CD14-positive monocyte (primary cell): ENCODE measurements around the gene PNPLA7. TPM values are rescaled to one million over a fixed set of nuclear protein-coding genes. Genes with fewer than 3 reads are reported as not detected.

Experiments
- DNase-seq, 3 donors: peaks; one replicate each; pipeline ENCODE4 v3.0.0-alpha.2; 2011 to 2022
- H2AFZ ChIP-seq: 2 replicates; pipeline ENCODE4 v1.6.0; 2012; ENCODE audit warnings: mild to moderate bottlenecking, low read depth, low read length, inconsistent platforms; ENCODE audit not compliant: insufficient read depth, poor library complexity, severe bottlenecking
- H3K27ac ChIP-seq, 2 donors: 1 replicate in 1 of 2; 2 replicates in 1 of 2; pipeline ENCODE4 v1.5.1; 2012 to 2013; ENCODE audit warnings: low read length in 2 of 2, control low read depth in 1 of 2, inconsistent platforms in 1 of 2, low read depth in 1 of 2, mild to moderate bottlenecking in 1 of 2
- H3K27me3 ChIP-seq, 2 donors: one replicate each; pipeline versions ENCODE4 v1.6.0 to v1.6.1; 2011 to 2013; ENCODE audit warnings: low read length in 2 of 2; ENCODE audit not compliant: control insufficient read depth in 2 of 2, insufficient read depth in 2 of 2
- H3K36me3 ChIP-seq, 2 donors: replicated peaks in 1 of 2; 1 replicate in 1 of 2; 2 replicates in 1 of 2; pipeline versions ENCODE4 v1.5.1 to v1.6.1; 2012 to 2013; ENCODE audit warnings: low read length in 2 of 2, control low read depth in 1 of 2, inconsistent platforms in 1 of 2, mild to moderate bottlenecking in 1 of 2; ENCODE audit not compliant: insufficient read depth in 2 of 2, control insufficient read depth in 1 of 2
- H3K4me1 ChIP-seq, 2 donors: 1 replicate in 1 of 2; 2 replicates in 1 of 2; pipeline versions ENCODE4 v1.5.1 to v1.6.1; 2012 to 2013; ENCODE audit warnings: low read length in 2 of 2, control low read depth in 1 of 2, inconsistent platforms in 1 of 2, mild to moderate bottlenecking in 1 of 2, moderate library complexity in 1 of 2; ENCODE audit not compliant: insufficient read depth in 2 of 2, control insufficient read depth in 1 of 2
- H3K4me2 ChIP-seq: replicated peaks from 2 replicates; pipeline ENCODE3; 2012; ENCODE audit warnings: low read length, moderate library complexity, mild to moderate bottlenecking; ENCODE audit not compliant: poor library complexity, severe bottlenecking; ENCODE audit errors: extremely low read depth
- H3K4me3 ChIP-seq, 3 experiments: fragments of 200-600 bp in 1 of 3; sonication (generic) in 1 of 3; replicated peaks in 1 of 3; 1 replicate in 2 of 3; 2 replicates in 1 of 3; pipeline ENCODE4 v1.5.1; 2011 to 2013; ENCODE audit warnings: low read length in 3 of 3, mild to moderate bottlenecking in 3 of 3, control low read depth in 2 of 3, low read depth in 2 of 3, inconsistent platforms in 1 of 3, moderate library complexity in 1 of 3
- H3K79me2 ChIP-seq: 2 replicates; pipeline ENCODE4 v1.6.0; 2012; ENCODE audit warnings: mild to moderate bottlenecking, control low read depth, inconsistent platforms, low read length, moderate library complexity; ENCODE audit not compliant: insufficient read depth
- H3K9ac ChIP-seq: 2 replicates; pipeline ENCODE4 v1.6.0; 2017; ENCODE audit warnings: low read length, mild to moderate bottlenecking; ENCODE audit not compliant: insufficient read depth, poor library complexity, severe bottlenecking
- H3K9me3 ChIP-seq, 2 donors: replicated peaks in 1 of 2; 1 replicate in 1 of 2; 2 replicates in 1 of 2; pipeline versions ENCODE4 v1.5.1 to v1.6.1; 2012 to 2013; ENCODE audit warnings: low read length in 2 of 2, control low read depth in 1 of 2; ENCODE audit not compliant: control insufficient read depth in 1 of 2, insufficient read depth in 1 of 2
- H4K20me1 ChIP-seq: 2 replicates; pipeline ENCODE4 v1.6.0; 2012; ENCODE audit warnings: mild to moderate bottlenecking, low read length, control low read depth, moderate library complexity; ENCODE audit not compliant: insufficient read depth
- H3K27ac Mint-ChIP-seq, 7 donors: one replicate each; pipeline ENCODE4 v1.8.0; 2020; ENCODE audit warnings: mild to moderate bottlenecking in 7 of 7, mixed read lengths in 7 of 7, moderate library complexity in 6 of 7, inconsistent platforms in 2 of 7
- H3K27me3 Mint-ChIP-seq, 3 donors: one replicate each; pipeline ENCODE4 v1.8.0; 2021 to 2022; ENCODE audit warnings: low read depth in 3 of 3, mild to moderate bottlenecking in 3 of 3, mixed read lengths in 3 of 3, moderate library complexity in 3 of 3, inconsistent platforms in 1 of 3
- H3K36me3 Mint-ChIP-seq, 2 donors: one replicate each; pipeline ENCODE4 v1.8.0; 2020; ENCODE audit warnings: mixed read lengths in 2 of 2, inconsistent platforms in 1 of 2, mild to moderate bottlenecking in 1 of 2
- H3K4me1 Mint-ChIP-seq: one replicate; pipeline ENCODE4 v1.8.0; 2020; ENCODE audit warnings: mild to moderate bottlenecking, mixed read lengths
- H3K4me3 Mint-ChIP-seq, 2 donors: one replicate each; pipeline ENCODE4 v1.8.0; 2020; ENCODE audit warnings: mild to moderate bottlenecking in 2 of 2, mixed read lengths in 2 of 2, moderate library complexity in 1 of 2
- H3K9me3 Mint-ChIP-seq, 7 donors: one replicate each; pipeline ENCODE4 v1.8.0; 2020 to 2022; ENCODE audit warnings: mixed read lengths in 7 of 7, mild to moderate bottlenecking in 6 of 7, moderate library complexity in 6 of 7, inconsistent platforms in 2 of 7
- WGBS: methylation state at CpG from one replicate; pipeline ENCODE4 v1.1.5; 2013; ENCODE audit warnings: missing lambda C conversion rate; ENCODE audit not compliant: insufficient coverage; 5-methylcytosine and 5-hydroxymethylcytosine counted together
- intact Hi-C, 2 donors: fragments of 100-400 bp; cut with micrococcal nuclease; formaldehyde crosslinking; loops; one replicate each; pipeline versions ENCODE4 v1.15.0 to v1.15.1; 2023
- polyA plus RNA-seq, 3 donors: library from polyadenylated mRNA; depleted of rRNA in 1 of 3; unstranded in 2 of 3; stranded (reverse) in 1 of 3; fragments of 300-500 nt in 2 of 3; fragments of >200 nt in 1 of 3; fragmentation: Illumina TruSeq in 2 of 3; gene quantifications; 1 replicate in 2 of 3; 2 replicates in 1 of 3; pipeline ENCODE4 v1.2.3, GENCODE V29; 2012 to 2021
- TF ChIP-seq, protein P1 (sequence below): fragments of 200-600 bp; IDR thresholded peaks from one replicate; pipeline ENCODE4 v1.8.0; 2022; ENCODE audit warnings: antibody characterized with exemption, mild to moderate bottlenecking

The PNPLA7 gene
- polyA plus RNA-seq, 3 donors: 0.10 to 1.1 (median 0.14) TPM

DNA sequence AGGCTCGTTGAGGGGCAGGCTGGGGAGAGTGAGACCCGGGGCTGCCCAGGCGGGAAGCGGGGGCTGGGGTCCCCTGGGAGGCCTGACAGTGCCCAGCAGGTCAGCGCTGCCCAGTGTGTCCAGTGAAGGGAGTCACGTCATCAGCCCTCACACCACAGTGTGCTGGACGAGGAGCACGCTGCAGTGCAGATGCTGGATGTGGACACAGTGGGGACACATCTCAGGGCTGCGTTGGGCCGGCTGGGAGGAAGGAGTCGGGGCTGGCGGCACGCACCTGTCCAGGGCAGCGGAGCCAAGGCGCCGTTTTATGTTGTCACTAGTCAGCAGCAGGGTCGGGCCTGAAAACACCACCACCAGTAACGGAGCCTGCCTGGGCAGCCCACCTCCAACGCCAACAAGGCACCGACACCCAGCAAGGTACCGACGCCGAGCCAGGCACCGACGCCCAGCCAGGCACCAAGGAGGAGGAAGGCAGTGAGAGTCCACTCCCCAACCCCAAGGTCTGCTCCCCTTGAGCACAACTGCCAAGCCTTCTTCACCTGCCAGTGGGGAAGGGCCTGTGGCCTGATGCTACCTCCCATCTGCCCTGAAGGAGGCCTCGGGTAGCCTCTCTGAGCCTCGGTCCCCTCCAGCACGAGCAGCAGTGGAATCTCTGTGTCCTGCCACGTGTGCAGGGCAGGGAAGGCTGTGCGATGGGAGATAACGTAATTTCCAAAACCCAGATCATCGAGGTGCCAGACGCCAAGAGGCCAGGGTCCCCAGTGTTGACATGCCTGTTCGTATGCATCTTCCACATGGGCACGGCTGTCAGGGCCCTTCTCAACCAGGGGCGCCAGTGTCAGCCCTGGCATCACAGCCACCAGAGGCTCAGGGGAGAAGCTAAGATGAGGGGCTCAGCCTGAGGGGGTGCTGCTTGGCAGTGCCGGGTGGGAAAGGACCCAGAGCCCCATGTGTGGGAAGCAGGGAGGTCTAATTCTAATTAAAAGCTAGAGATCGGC, 69.2 kb downstream of the PNPLA7 start:
- 95% methylated on average over 36 of the region's 38 CpGs for WGBS
- H3K4me1 Mint-ChIP-seq: peaks cover 14% of the 10 kb centered on the region

More for the DNA sequence above, 69.2 kb downstream of the PNPLA7 start:
- no peaks in the 10 kb centered on the region for H3K27me3 ChIP-seq
- no peak overlapping the region for H2AFZ ChIP-seq
- peaks cover 11 to 14% of the 10 kb centered on the region in 2 donors for H3K4me1 ChIP-seq
- H3K9me3 Mint-ChIP-seq: peaks cover 3 to 11% (median 6%) of the 10 kb centered on the region in 7 donors
- H3K27ac ChIP-seq: no peak overlapping the region
- H3K36me3 Mint-ChIP-seq: no peaks in the 10 kb centered on the region
- TF ChIP-seq, protein P1, sequence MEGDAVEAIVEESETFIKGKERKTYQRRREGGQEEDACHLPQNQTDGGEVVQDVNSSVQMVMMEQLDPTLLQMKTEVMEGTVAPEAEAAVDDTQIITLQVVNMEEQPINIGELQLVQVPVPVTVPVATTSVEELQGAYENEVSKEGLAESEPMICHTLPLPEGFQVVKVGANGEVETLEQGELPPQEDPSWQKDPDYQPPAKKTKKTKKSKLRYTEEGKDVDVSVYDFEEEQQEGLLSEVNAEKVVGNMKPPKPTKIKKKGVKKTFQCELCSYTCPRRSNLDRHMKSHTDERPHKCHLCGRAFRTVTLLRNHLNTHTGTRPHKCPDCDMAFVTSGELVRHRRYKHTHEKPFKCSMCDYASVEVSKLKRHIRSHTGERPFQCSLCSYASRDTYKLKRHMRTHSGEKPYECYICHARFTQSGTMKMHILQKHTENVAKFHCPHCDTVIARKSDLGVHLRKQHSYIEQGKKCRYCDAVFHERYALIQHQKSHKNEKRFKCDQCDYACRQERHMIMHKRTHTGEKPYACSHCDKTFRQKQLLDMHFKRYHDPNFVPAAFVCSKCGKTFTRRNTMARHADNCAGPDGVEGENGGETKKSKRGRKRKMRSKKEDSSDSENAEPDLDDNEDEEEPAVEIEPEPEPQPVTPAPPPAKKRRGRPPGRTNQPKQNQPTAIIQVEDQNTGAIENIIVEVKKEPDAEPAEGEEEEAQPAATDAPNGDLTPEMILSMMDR: no peak
- H3K4me2 ChIP-seq: no peak overlapping the region
- H3K4me3 ChIP-seq: no peak overlapping the region
- no peaks in the 10 kb centered on the region for H3K36me3 ChIP-seq
- peaks cover 7 to 9% of the 10 kb centered on the region in 2 donors for H3K9me3 ChIP-seq
- H3K27ac Mint-ChIP-seq: no peak overlapping the region
- H4K20me1 ChIP-seq: no peaks in the 10 kb centered on the region
- no peak for DNase-seq
- H3K79me2 ChIP-seq: no peaks in the 10 kb centered on the region
- intact Hi-C loops: no loop called here
- H3K27me3 Mint-ChIP-seq: peaks cover 1 to 4% (median 2%) of the 10 kb centered on the region in 3 donors
- no peak overlapping the region for H3K9ac ChIP-seq
- no peak overlapping the region for H3K4me3 Mint-ChIP-seq
